B cell (primary cell): Measurements from ENCODE around the gene NEK6.

Experiments used
- CTCF ChIP-seq: fragments of 200-600 bp; IDR thresholded peaks from one replicate; pipeline ENCODE4 v1.8.0; 2022; ENCODE audit warnings: antibody characterized with exemption, mild to moderate bottlenecking
- EZH2 ChIP-seq: IDR thresholded peaks from 2 replicates; pipeline ENCODE4 v1.6.1; 2012; ENCODE audit warnings: borderline replicate concordance, low read depth, mild to moderate bottlenecking, moderate library complexity, low read length; ENCODE audit not compliant: insufficient read depth, poor library complexity, severe bottlenecking

DNA sequence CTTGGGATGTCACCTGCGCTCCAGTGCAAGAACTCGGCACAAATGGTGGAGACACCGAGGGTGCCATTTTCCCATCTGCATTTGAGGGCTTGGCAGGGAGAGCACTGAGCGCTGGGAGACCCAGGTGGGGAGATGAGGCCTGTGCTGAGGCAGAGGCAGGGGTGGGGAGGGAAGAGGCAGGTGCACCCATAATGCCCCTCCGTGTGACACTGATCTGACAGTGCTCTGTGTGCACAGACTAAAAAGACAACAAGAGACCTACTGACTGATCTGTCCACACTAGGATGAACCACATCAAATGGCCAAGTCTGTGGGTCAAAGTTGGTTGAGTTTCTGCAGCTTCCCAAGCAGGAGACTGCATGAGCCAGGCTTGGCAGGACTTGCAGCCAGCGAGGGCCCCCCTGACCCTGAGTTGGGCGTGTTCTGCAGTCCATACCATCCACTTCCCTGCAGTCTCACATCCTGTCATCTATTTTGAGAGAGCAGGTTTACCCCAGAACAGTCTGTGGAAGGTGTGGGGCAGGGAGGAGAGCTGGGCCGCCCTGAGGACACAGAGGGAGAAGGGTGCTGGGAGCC is 41.9 kb downstream of the NEK6 start:
- TF ChIP-seq CTCF (no peak), EZH2 (no peak)
